SK-N-SH (cell line): ENCODE data around the gene ASTN2. TPM values are rescaled to one million over a fixed set of nuclear protein-coding genes. Genes with fewer than 3 reads are reported as not detected.

Experiments
- CTCF ChIA-PET: fragments of 300-600, 350-600 bp; formaldehyde crosslinking; extraction: SDS; loops from one replicate; lab custom pipeline; 2021; lab: Yijun Ruan, JAX
- POLR2A ChIA-PET: fragments of 350-600 bp; sonication (Branson Sonifier 250); formaldehyde crosslinking; extraction: SDS; loops from one replicate; lab custom pipeline; 2020; ENCODE audit warnings: antibody characterized with exemption, inconsistent platforms; lab: Yijun Ruan, JAX
- DNase-seq: peaks from one replicate; pipeline ENCODE4 v3.0.0; 2012
- H2AFZ ChIP-seq: fragments of 200-600 bp; sonication (generic); 2 replicates; pipeline ENCODE4 v1.8.1; 2016; ENCODE audit warnings: antibody characterized with exemption, mild to moderate bottlenecking, low read depth
- H3F3A ChIP-seq: fragments of 200-600 bp; sonication (generic); replicated peaks from 2 replicates; pipeline ENCODE3; 2016; ENCODE audit warnings: antibody characterized with exemption, mild to moderate bottlenecking; ENCODE audit not compliant: insufficient read depth
- H3K27ac ChIP-seq, 2 experiments: fragments of 200-500 bp in 1 of 2; fragments of 200-600 bp in 1 of 2; sonication (Bioruptor generic) in 1 of 2; sonication (generic), shearing (Covaris generic) in 1 of 2; 2 replicates each; pipeline versions ENCODE4 v1.5.1 to v1.6.1; 2014 to 2016; ENCODE audit warnings: low read depth in 2 of 2, inconsistent platforms in 1 of 2, low read length in 1 of 2, mild to moderate bottlenecking in 1 of 2, mixed read lengths in 1 of 2
- H3K27me3 ChIP-seq: fragments of 200-600 bp; sonication (generic), shearing (Covaris generic); 2 replicates; pipeline ENCODE4 v1.6.1; 2016; ENCODE audit warnings: mixed run types; ENCODE audit not compliant: insufficient read depth
- H3K36me3 ChIP-seq, 2 experiments: fragments of 200-500 bp in 1 of 2; fragments of 200-600 bp in 1 of 2; sonication (Bioruptor generic) in 1 of 2; sonication (generic) in 1 of 2; replicated peaks in 1 of 2; 2 replicates each; pipeline versions ENCODE3 to v1.5.1; 2014 to 2016; ENCODE audit warnings: low read length in 1 of 2, mild to moderate bottlenecking in 1 of 2; ENCODE audit not compliant: insufficient read depth in 2 of 2, control insufficient read depth in 1 of 2
- H3K4me1 ChIP-seq, 2 experiments: fragments of 200-500 bp in 1 of 2; fragments of 200-600 bp in 1 of 2; sonication (Bioruptor generic) in 1 of 2; sonication (generic), shearing (Covaris generic) in 1 of 2; 2 replicates each; pipeline versions ENCODE4 v1.5.1 to v1.6.1; 2014 to 2016; ENCODE audit warnings: low read depth in 1 of 2, low read length in 1 of 2, mixed run types in 1 of 2; ENCODE audit not compliant: insufficient read depth in 2 of 2, control insufficient read depth in 1 of 2
- H3K4me2 ChIP-seq: fragments of 200-600 bp; sonication (generic), shearing (Covaris generic); 2 replicates; pipeline ENCODE4 v1.6.1; 2017; ENCODE audit warnings: mixed run types
- H3K4me3 ChIP-seq, 2 experiments: fragments of 200-500 bp in 1 of 2; fragments of 200-600 bp in 1 of 2; sonication (Bioruptor generic) in 1 of 2; sonication (generic), shearing (Covaris generic) in 1 of 2; 2 replicates each; pipeline versions ENCODE4 v1.5.1 to v1.8.1; 2014 to 2016; ENCODE audit warnings: low read depth in 2 of 2, inconsistent platforms in 1 of 2, low read length in 1 of 2, mild to moderate bottlenecking in 1 of 2, mixed read lengths in 1 of 2, moderate library complexity in 1 of 2
- H3K79me2 ChIP-seq: fragments of 200-600 bp; sonication (generic); 2 replicates; pipeline ENCODE4 v1.8.1; 2017; ENCODE audit warnings: mild to moderate bottlenecking; ENCODE audit not compliant: insufficient read depth
- H3K9ac ChIP-seq: fragments of 200-600 bp; sonication (generic); 2 replicates; pipeline ENCODE4 v1.6.1; 2017; ENCODE audit warnings: mixed run types
- H3K9me2 ChIP-seq: fragments of 200-600 bp; sonication (generic); 2 replicates; pipeline ENCODE4 v1.6.1; 2017; ENCODE audit warnings: mixed run types
- H3K9me3 ChIP-seq: fragments of 200-600 bp; sonication (generic); 2 replicates; pipeline ENCODE4 v1.6.1; 2017; ENCODE audit warnings: mixed run types, mild to moderate bottlenecking, moderate library complexity
- H4K20me1 ChIP-seq: fragments of 200-600 bp; sonication (generic); 2 replicates; pipeline ENCODE4 v1.6.1; 2017; ENCODE audit warnings: mild to moderate bottlenecking, mixed run types; ENCODE audit not compliant: insufficient read depth
- ELF1 ChIP-seq: IDR thresholded peaks from 2 replicates; pipeline ENCODE4 v1.4.0; 2012
- EP300 ChIP-seq, 2 experiments: IDR thresholded peaks; 2 replicates each; pipeline versions ENCODE4 v1.4.0 to v1.6.1; 2012; ENCODE audit warnings: borderline replicate concordance in 1 of 2, low read depth in 1 of 2, low read length in 1 of 2
- FOXJ3 ChIP-seq: sonication (generic); formaldehyde crosslinking; IDR thresholded peaks from 2 replicates; pipeline ENCODE4 v1.5.1; 2020; ENCODE audit warnings: mild to moderate bottlenecking, missing genetic modification reagents
- GABPA ChIP-seq: IDR thresholded peaks from 2 replicates; pipeline ENCODE4 v1.4.0; 2012; ENCODE audit warnings: low read depth, mild to moderate bottlenecking
- MAX ChIP-seq: IDR thresholded peaks from 2 replicates; pipeline ENCODE4 v1.4.0; 2012; ENCODE audit warnings: low read depth
- NFIC ChIP-seq: IDR thresholded peaks from 2 replicates; pipeline ENCODE4 v1.4.0; 2012; ENCODE audit warnings: borderline replicate concordance
- NRF1 ChIP-seq: IDR thresholded peaks from 2 replicates; pipeline ENCODE4 v1.6.1; 2012; ENCODE audit warnings: low read depth, mild to moderate bottlenecking, low read length
- POLR2AphosphoS5 ChIP-seq: IDR thresholded peaks from 2 replicates; pipeline ENCODE4 v1.6.1; 2012; ENCODE audit warnings: low read depth, low read length
- RAD21 ChIP-seq: IDR thresholded peaks from 2 replicates; pipeline ENCODE4 v1.6.1; 2012; ENCODE audit warnings: mild to moderate bottlenecking, low read length
- RCOR1 ChIP-seq: fragments of 150-350 bp; IDR thresholded peaks from 2 replicates; pipeline ENCODE4 v1.6.1; 2017; ENCODE audit warnings: antibody characterized with exemption, low read length
- RFX5 ChIP-seq: IDR thresholded peaks from 2 replicates; pipeline ENCODE4 v1.6.1; 2012; ENCODE audit warnings: mild to moderate bottlenecking, improper control_type of control experiment, low read length
- RXRA ChIP-seq: IDR thresholded peaks from 2 replicates; pipeline ENCODE4 v1.4.0; 2012; ENCODE audit warnings: low read depth, mild to moderate bottlenecking, borderline replicate concordance
- SMC3 ChIP-seq: IDR thresholded peaks from 2 replicates; pipeline ENCODE4 v1.6.1; 2012; ENCODE audit warnings: low read depth, low read length, improper control_type of control experiment
- TAF1 ChIP-seq: IDR thresholded peaks from 2 replicates; pipeline ENCODE4 v1.6.1; 2012; ENCODE audit warnings: low read depth, mild to moderate bottlenecking, low read length, moderate library complexity, borderline replicate concordance
- TCF12 ChIP-seq: IDR thresholded peaks from 2 replicates; pipeline ENCODE4 v1.4.0; 2012
- YY1 ChIP-seq: IDR thresholded peaks from 2 replicates; pipeline ENCODE4 v1.4.0; 2012; ENCODE audit warnings: low read depth, mild to moderate bottlenecking
- WGBS: methylation state at CpG from one replicate; pipeline ENCODE4 v1.1.6; 2017; ENCODE audit warnings: low lambda C conversion rate; 5-methylcytosine and 5-hydroxymethylcytosine counted together
- polyA plus RNA-seq, 3 experiments: library from polyadenylated mRNA; depleted of rRNA; stranded (reverse); fragments of >200 nt; gene quantifications; 2 replicates each; pipeline ENCODE4 v1.2.3, GENCODE V29; 2012
- TF ChIP-seq, protein P1 (sequence below): fragments of 150-350 bp; IDR thresholded peaks from 2 replicates; pipeline ENCODE4 v1.6.1; 2016; ENCODE audit warnings: mild to moderate bottlenecking, low read depth, low read length

Gene ASTN2
- polyA plus RNA-seq, 1 of the 3 experiments (the other 2 are of a cell fraction) = 6.6 TPM

- Histone ChIP-seq H3K9ac (no peak overlapping the region), H3K36me3 (peaks cover 0 to 2% of the 10 kb centered on the region in 2 experiments), H3K79me2 (no peaks in the 10 kb centered on the region), H3F3A (no peaks in the 10 kb centered on the region), H3K9me3 (no peaks in the 10 kb centered on the region), H4K20me1 (no peaks in the 10 kb centered on the region), H2AFZ (no peak overlapping the region), H3K9me2 (no peaks in the 10 kb centered on the region), H3K4me3 (no peak overlapping the region), H3K27ac (no peak overlapping the region), H3K27me3 (no peaks in the 10 kb centered on the region), H3K4me1 (no peaks in the 10 kb centered on the region; a peak in 1 of 4 replicates), H3K4me2 (no peak overlapping the region)
- no peak for TF ChIP-seq MAX
- no peak for TF ChIP-seq GABPA
- TF ChIP-seq ELF1 = no peak
- TF ChIP-seq POLR2AphosphoS5 = no peak
- TF ChIP-seq RXRA = no peak
- TF ChIP-seq RAD21 = no peak
- no peak for TF ChIP-seq SMC3
- no peak for TF ChIP-seq FOXJ3 (CRISPR knock-in tag)
- no peak for TF ChIP-seq NRF1
- no peak for TF ChIP-seq RFX5
- TF ChIP-seq YY1 = no peak
- TF ChIP-seq, protein P1, sequence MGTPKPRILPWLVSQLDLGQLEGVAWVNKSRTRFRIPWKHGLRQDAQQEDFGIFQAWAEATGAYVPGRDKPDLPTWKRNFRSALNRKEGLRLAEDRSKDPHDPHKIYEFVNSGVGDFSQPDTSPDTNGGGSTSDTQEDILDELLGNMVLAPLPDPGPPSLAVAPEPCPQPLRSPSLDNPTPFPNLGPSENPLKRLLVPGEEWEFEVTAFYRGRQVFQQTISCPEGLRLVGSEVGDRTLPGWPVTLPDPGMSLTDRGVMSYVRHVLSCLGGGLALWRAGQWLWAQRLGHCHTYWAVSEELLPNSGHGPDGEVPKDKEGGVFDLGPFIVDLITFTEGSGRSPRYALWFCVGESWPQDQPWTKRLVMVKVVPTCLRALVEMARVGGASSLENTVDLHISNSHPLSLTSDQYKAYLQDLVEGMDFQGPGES = no peak
- 68% methylated on average over 1 of the region's 1 CpG for WGBS
- POLR2A ChIA-PET = no interaction called here
- CTCF ChIA-PET = interaction anchor here (0.8 kb wide), 1 partner anchor 43 kb away, joined by 3 read pairs; no protein-coding TSS in a partner anchor
- DNase-seq = no peak
Measured at GRCh38 chr9:116817762-116818161, 597.1 kb downstream of the ASTN2 start.

GRCh38 chr9:116816484-116816883, 598.4 kb downstream of the ASTN2 start:
- H3K9ac ChIP-seq = no peak overlapping the region
- no peaks in the 10 kb centered on the region for H3K27me3 ChIP-seq
- no peak for DNase-seq
- H4K20me1 ChIP-seq = no peaks in the 10 kb centered on the region
- no peak overlapping the region for H3K27ac ChIP-seq
- H3K36me3 ChIP-seq = peaks cover 0 to 2% of the 10 kb centered on the region in 2 experiments
- CTCF ChIA-PET = interaction anchor here (0.6 kb wide), 1 partner anchor 20 kb away, joined by 3 read pairs; no protein-coding TSS in a partner anchor
- no peak overlapping the region for H3K4me3 ChIP-seq
- no peaks in the 10 kb centered on the region for H3K79me2 ChIP-seq
- WGBS = 56% methylated on average over 2 of the region's 2 CpGs
- H3K9me3 ChIP-seq = no peaks in the 10 kb centered on the region
- no peak overlapping the region for H3K4me2 ChIP-seq
- H3F3A ChIP-seq = no peaks in the 10 kb centered on the region
- H3K9me2 ChIP-seq = no peaks in the 10 kb centered on the region
- no peak overlapping the region for H2AFZ ChIP-seq
- no peaks in the 10 kb centered on the region; a peak in 1 of 4 replicates for H3K4me1 ChIP-seq
- TF ChIP-seq RCOR1 (no peak), TCF12 (no peak), FOXJ3 (CRISPR knock-in tag) (no peak), EP300 (IDR thresholded peaks at IDR 0.05; ENCODE audit: borderline replicate concordance in 1 of 2, low read depth in 1 of 2, low read length in 1 of 2) (no peak), NFIC (no peak), TAF1 (no peak), POLR2AphosphoS5 (no peak), SMC3 (no peak)
- TF ChIP-seq, all 33 proteins: peak for 0
- POLR2A ChIA-PET = no interaction called here
